ENCODE results near the gene DYNC1I1.

DNA sequence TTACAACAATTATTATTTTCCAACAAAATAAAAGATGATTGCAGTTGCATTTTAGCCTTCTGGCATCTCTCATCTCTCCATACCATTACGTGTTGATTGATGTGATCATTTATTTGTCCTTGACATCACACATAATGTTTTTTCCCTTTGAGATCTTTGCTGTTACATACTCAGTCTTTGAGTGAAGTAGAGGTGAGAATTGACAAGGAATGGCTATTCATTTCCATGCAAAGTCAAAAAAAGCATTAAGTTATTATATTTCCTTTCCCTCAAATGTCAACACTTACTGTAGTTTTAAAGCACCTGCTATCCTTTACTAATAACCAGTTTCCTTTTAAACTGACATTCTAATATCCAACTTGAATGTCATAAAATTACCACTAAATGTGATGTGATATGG lies 33.6 kb downstream of the DYNC1I1 start:
- TF ChIP-seq, protein P1, sequence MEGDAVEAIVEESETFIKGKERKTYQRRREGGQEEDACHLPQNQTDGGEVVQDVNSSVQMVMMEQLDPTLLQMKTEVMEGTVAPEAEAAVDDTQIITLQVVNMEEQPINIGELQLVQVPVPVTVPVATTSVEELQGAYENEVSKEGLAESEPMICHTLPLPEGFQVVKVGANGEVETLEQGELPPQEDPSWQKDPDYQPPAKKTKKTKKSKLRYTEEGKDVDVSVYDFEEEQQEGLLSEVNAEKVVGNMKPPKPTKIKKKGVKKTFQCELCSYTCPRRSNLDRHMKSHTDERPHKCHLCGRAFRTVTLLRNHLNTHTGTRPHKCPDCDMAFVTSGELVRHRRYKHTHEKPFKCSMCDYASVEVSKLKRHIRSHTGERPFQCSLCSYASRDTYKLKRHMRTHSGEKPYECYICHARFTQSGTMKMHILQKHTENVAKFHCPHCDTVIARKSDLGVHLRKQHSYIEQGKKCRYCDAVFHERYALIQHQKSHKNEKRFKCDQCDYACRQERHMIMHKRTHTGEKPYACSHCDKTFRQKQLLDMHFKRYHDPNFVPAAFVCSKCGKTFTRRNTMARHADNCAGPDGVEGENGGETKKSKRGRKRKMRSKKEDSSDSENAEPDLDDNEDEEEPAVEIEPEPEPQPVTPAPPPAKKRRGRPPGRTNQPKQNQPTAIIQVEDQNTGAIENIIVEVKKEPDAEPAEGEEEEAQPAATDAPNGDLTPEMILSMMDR (IDR thresholded peaks at IDR 0.05; ENCODE audit: poor library complexity, severe bottlenecking) = no peak
- TF ChIP-seq EZH2 (IDR thresholded peaks at IDR 0.05; ENCODE audit: borderline replicate concordance, insufficient read depth, low read length, poor library complexity, severe bottlenecking) (no peak), POLR2AphosphoS5 (IDR thresholded peaks at IDR 0.05) (peak; percentile 53), RAD21 (conservative IDR thresholded peaks at IDR 0.05) (no peak), MXI1 (conservative IDR thresholded peaks at IDR 0.05; ENCODE audit: poor library complexity, severe bottlenecking) (no peak), TAF1 (IDR thresholded peaks at IDR 0.05; ENCODE audit: low read depth) (no peak)
- TF ChIP-seq, protein P2, sequence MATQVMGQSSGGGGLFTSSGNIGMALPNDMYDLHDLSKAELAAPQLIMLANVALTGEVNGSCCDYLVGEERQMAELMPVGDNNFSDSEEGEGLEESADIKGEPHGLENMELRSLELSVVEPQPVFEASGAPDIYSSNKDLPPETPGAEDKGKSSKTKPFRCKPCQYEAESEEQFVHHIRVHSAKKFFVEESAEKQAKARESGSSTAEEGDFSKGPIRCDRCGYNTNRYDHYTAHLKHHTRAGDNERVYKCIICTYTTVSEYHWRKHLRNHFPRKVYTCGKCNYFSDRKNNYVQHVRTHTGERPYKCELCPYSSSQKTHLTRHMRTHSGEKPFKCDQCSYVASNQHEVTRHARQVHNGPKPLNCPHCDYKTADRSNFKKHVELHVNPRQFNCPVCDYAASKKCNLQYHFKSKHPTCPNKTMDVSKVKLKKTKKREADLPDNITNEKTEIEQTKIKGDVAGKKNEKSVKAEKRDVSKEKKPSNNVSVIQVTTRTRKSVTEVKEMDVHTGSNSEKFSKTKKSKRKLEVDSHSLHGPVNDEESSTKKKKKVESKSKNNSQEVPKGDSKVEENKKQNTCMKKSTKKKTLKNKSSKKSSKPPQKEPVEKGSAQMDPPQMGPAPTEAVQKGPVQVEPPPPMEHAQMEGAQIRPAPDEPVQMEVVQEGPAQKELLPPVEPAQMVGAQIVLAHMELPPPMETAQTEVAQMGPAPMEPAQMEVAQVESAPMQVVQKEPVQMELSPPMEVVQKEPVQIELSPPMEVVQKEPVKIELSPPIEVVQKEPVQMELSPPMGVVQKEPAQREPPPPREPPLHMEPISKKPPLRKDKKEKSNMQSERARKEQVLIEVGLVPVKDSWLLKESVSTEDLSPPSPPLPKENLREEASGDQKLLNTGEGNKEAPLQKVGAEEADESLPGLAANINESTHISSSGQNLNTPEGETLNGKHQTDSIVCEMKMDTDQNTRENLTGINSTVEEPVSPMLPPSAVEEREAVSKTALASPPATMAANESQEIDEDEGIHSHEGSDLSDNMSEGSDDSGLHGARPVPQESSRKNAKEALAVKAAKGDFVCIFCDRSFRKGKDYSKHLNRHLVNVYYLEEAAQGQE (IDR thresholded peaks at IDR 0.05; ENCODE audit: borderline replicate concordance) = peak; percentile 27

All from neural cell (in vitro differentiated cells).